ENCODE results near the gene TNN. TPM values are rescaled to one million over a fixed set of nuclear protein-coding genes. Genes with fewer than 3 reads are reported as not detected.

Gene TNN
- total RNA-seq, 1 experiment from 2014 or later: not detected

DNA sequence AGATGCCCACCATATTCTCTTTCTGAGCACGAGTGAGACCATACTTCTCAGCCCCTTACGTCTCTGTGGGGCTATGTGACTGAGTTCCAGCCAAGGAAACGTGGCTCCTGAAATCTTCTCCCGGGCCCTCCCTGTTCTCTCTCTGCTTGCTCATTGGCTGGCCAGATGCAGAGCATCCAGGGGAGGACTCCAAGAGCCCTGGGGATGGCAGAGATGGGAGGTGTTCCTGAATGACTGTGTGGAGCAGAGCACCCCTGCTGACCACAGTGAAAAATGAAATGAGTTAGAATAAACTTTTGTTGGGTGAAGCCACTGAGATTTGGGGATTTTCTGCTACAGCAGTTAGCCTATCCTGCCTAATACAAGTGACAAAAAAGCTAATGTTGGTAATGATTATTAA is 101.1 kb downstream of the TNN start:
- ATAC-seq (peak; percentile 13; the same call in 1 of the 2 replicates), DNase-seq (no peak)
- ChIA-PET CTCF (interaction anchor here (1.0 to 1.2 kb wide), 2 partner anchors 14 to 17 kb away, joined by 4 to 9 read pairs; no protein-coding TSS in a partner anchor), POLR2A (ENCODE audit: unreplicated experiment) (interaction anchor here (1.4 kb wide), 1 partner anchor 23 kb away, joined by 7 read pairs; no protein-coding TSS in a partner anchor)
- H3K9ac ChIP-seq (ENCODE audit: low read length): peak overlapping the region; percentile 52
- no TSS peak for BruUV-seq (replicated peaks)
- H3K79me2 ChIP-seq (ENCODE audit: low read length): no peaks in the 10 kb centered on the region
- H3F3A ChIP-seq (ENCODE audit: low read length, unreplicated experiment): peaks cover 9% of the 10 kb centered on the region
- no peaks in the 10 kb centered on the region for H3K9me2 ChIP-seq (replicated peaks; ENCODE audit: low read length)
- intact Hi-C loops (cut with micrococcal nuclease): loop anchor here (1.0 kb wide), 2 partner anchors 29 to 49 kb away; no protein-coding TSS in a partner anchor
- peaks cover 16% of the 10 kb centered on the region; the same call in 1 of the 2 replicates for H3K36me3 ChIP-seq (ENCODE audit: low read depth, low read length)
- no peaks in the 10 kb centered on the region for H3K27me3 ChIP-seq (ENCODE audit: low read length)
- peak overlapping the region; percentile 98 for H3K27ac ChIP-seq (ENCODE audit: low read length)
- H4K20me1 ChIP-seq (ENCODE audit: low read length): no peaks in the 10 kb centered on the region
- peaks cover 38% of the 10 kb centered on the region for H3K4me1 ChIP-seq (ENCODE audit: insufficient read depth, low read length)
- H3K4me2 ChIP-seq (ENCODE audit: low read length): peak overlapping the region; percentile 63
- no peak overlapping the region for H2AFZ ChIP-seq (ENCODE audit: low read length)
- no peak overlapping the region for H3K4me3 ChIP-seq (ENCODE audit: low read length)
- H3K9me3 ChIP-seq (ENCODE audit: low read length): no peaks in the 10 kb centered on the region
- TF ChIP-seq, protein P1, sequence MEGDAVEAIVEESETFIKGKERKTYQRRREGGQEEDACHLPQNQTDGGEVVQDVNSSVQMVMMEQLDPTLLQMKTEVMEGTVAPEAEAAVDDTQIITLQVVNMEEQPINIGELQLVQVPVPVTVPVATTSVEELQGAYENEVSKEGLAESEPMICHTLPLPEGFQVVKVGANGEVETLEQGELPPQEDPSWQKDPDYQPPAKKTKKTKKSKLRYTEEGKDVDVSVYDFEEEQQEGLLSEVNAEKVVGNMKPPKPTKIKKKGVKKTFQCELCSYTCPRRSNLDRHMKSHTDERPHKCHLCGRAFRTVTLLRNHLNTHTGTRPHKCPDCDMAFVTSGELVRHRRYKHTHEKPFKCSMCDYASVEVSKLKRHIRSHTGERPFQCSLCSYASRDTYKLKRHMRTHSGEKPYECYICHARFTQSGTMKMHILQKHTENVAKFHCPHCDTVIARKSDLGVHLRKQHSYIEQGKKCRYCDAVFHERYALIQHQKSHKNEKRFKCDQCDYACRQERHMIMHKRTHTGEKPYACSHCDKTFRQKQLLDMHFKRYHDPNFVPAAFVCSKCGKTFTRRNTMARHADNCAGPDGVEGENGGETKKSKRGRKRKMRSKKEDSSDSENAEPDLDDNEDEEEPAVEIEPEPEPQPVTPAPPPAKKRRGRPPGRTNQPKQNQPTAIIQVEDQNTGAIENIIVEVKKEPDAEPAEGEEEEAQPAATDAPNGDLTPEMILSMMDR (conservative IDR thresholded peaks at IDR 0.05; ENCODE audit: low read depth, low read length): no peak
- TF ChIP-seq EZH2 (IDR thresholded peaks at IDR 0.05; ENCODE audit: low read length, unreplicated experiment): no peak
- TF ChIP-seq EZH2phosphoT487 (IDR thresholded peaks at IDR 0.05; ENCODE audit: borderline replicate concordance, low read length): no peak

GRCh38 chr1:175169286-175170018 is 101.8 kb downstream of the TNN start:
- Histone ChIP-seq H3K27ac (ENCODE audit: low read length) (peak overlapping the region; percentile 98), H3F3A (ENCODE audit: low read length, unreplicated experiment) (peaks cover 14% of the 10 kb centered on the region), H3K4me3 (ENCODE audit: low read length) (peak overlapping the region; percentile 30; the same call in 1 of the 2 replicates), H3K79me2 (ENCODE audit: low read length) (no peaks in the 10 kb centered on the region), H3K9ac (ENCODE audit: low read length) (peak overlapping the region; percentile 72), H3K36me3 (ENCODE audit: low read depth, low read length) (peaks cover 16% of the 10 kb centered on the region; the same call in 1 of the 2 replicates), H3K4me1 (ENCODE audit: insufficient read depth, low read length) (peaks cover 45% of the 10 kb centered on the region), H2AFZ (ENCODE audit: low read length) (no peak overlapping the region), H3K9me3 (ENCODE audit: low read length) (no peaks in the 10 kb centered on the region), H3K27me3 (ENCODE audit: low read length) (no peaks in the 10 kb centered on the region), H3K4me2 (ENCODE audit: low read length) (peak overlapping the region; percentile 72), H4K20me1 (ENCODE audit: low read length) (no peaks in the 10 kb centered on the region), H3K9me2 (replicated peaks; ENCODE audit: low read length) (no peaks in the 10 kb centered on the region)
- DNase-seq (peak; percentile 88), ATAC-seq (peak; percentile 92)
- BruUV-seq (replicated peaks): TSS peak; percentile 81
- intact Hi-C loops (cut with micrococcal nuclease): loop anchor here (1.0 kb wide), 2 partner anchors 28 to 48 kb away; no protein-coding TSS in a partner anchor
- ChIA-PET CTCF (interaction anchor here (1.0 to 1.2 kb wide), 2 partner anchors 15 to 18 kb away, joined by 4 to 9 read pairs; no protein-coding TSS in a partner anchor), POLR2A (ENCODE audit: unreplicated experiment) (interaction anchor here (0.6 to 1.4 kb wide), 4 partner anchors 12 to 853 kb away, joined by 3 to 7 read pairs (median 6); no protein-coding TSS in a partner anchor)
- TF ChIP-seq EZH2 (IDR thresholded peaks at IDR 0.05; ENCODE audit: low read length, unreplicated experiment) (no peak), EZH2phosphoT487 (IDR thresholded peaks at IDR 0.05; ENCODE audit: borderline replicate concordance, low read length) (no peak)
- TF ChIP-seq, protein P1 (conservative IDR thresholded peaks at IDR 0.05; ENCODE audit: low read depth, low read length): no peak
